NCI-H2081 (cell line): ENCODE measurements around the gene DDIT4.
A peak's percentile ranks its signal among the peaks of the same experiment; 100 is the strongest.

Experiments
- DNase-seq, 2 experiments: peaks; one replicate each; lab custom pipeline; 2025; lab: John Stamatoyannopoulos, UW

The DDIT4 gene

GRCh38 chr10:72316748-72317435, 43.2 kb downstream of the DDIT4 start:
- peak; percentile 27 to 76 for DNase-seq

GRCh38 chr10:72318418-72319262, 44.9 kb downstream of the DDIT4 start:
- DNase-seq, result no peak

- peak; percentile 85 to 89 for DNase-seq
Measured at GRCh38 chr10:72319416-72320254, 45.9 kb downstream of the DDIT4 start.

GRCh38 chr10:72320676-72321247, 47.0 kb downstream of the DDIT4 start:
- DNase-seq, result peak; percentile 14 to 38

GRCh38 chr10:72321248-72322029, 47.7 kb downstream of the DDIT4 start:
- DNase-seq, result no peak

GRCh38 chr10:72322030-72322279, 48.2 kb downstream of the DDIT4 start:
- DNase-seq, result no peak

GRCh38 chr10:72322280-72323058, 48.7 kb downstream of the DDIT4 start:
- no peak for DNase-seq

- no peak for DNase-seq
Measured at GRCh38 chr10:72323108-72323749, 49.5 kb downstream of the DDIT4 start.

GRCh38 chr10:72323771-72324191, 50.1 kb downstream of the DDIT4 start:
- no peak for DNase-seq
